ENCODE results near the gene ATF6.

ATF6 gene

GRCh38 chr1:161908264-161908663 is 142.1 kb downstream of the ATF6 start:
- Mint-ChIP-seq H3K36me3 (ENCODE audit: low read depth) (no peaks in the 10 kb centered on the region), H3K4me1 (peaks cover 20% of the 10 kb centered on the region), H3K4me3 (no peak overlapping the region), H3K27me3 (ENCODE audit: low read depth, poor library complexity) (no peaks in the 10 kb centered on the region), H3K27ac (no peak overlapping the region), H3K9me3 (no peaks in the 10 kb centered on the region)
- TF ChIP-seq CTCF (IDR thresholded peaks at IDR 0.05), result no peak
- DNase-seq, result no peak

GRCh38 chr1:161910604-161911003 is 144.5 kb downstream of the ATF6 start:
- no peaks in the 10 kb centered on the region for H3K27me3 Mint-ChIP-seq (ENCODE audit: low read depth, poor library complexity)
- H3K9me3 Mint-ChIP-seq, result no peaks in the 10 kb centered on the region
- no peaks in the 10 kb centered on the region for H3K36me3 Mint-ChIP-seq (ENCODE audit: low read depth)
- no peak overlapping the region for H3K4me3 Mint-ChIP-seq
- no peak overlapping the region for H3K27ac Mint-ChIP-seq
- no peak for DNase-seq
- H3K4me1 Mint-ChIP-seq, result peaks cover 20% of the 10 kb centered on the region
- no peak for TF ChIP-seq CTCF (IDR thresholded peaks at IDR 0.05)

GRCh38 chr1:161913482-161914140 is 147.5 kb downstream of the ATF6 start:
- Mint-ChIP-seq H3K4me1 (peaks cover 20% of the 10 kb centered on the region), H3K27ac (no peak overlapping the region)

DNA sequence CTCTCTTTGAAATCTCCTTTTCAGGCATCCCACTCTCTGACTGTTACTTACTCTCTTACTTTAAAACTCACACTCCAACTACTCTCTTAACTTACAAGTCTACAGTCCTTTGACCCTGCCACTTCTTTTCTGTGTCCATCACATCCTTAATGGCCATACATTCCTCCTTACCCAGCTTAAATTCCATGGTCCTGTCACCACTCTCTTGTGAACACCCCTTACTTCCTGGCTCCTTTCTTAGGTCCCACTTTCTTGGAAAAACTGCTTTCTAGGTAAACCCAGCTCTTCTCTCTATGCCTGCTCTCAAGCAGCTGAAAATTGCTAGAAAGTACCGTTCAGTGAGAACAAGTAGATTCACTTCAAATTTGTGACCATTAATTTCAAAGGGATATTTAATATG is 148.5 kb downstream of the ATF6 start:
- no peaks in the 10 kb centered on the region for H3K27me3 Mint-ChIP-seq (ENCODE audit: low read depth, poor library complexity)
- H3K9me3 Mint-ChIP-seq, result no peaks in the 10 kb centered on the region
- DNase-seq, result no peak
- no peak overlapping the region for H3K27ac Mint-ChIP-seq
- H3K4me1 Mint-ChIP-seq, result peaks cover 14% of the 10 kb centered on the region
- no peak for TF ChIP-seq CTCF (IDR thresholded peaks at IDR 0.05)
- no peak overlapping the region for H3K4me3 Mint-ChIP-seq
- H3K36me3 Mint-ChIP-seq (ENCODE audit: low read depth), result peaks cover 2% of the 10 kb centered on the region

More at GRCh38 chr1:161913482-161914140, 147.5 kb downstream of the ATF6 start:
- Mint-ChIP-seq H3K27me3 (ENCODE audit: low read depth, poor library complexity) (no peaks in the 10 kb centered on the region), H3K36me3 (ENCODE audit: low read depth) (no peaks in the 10 kb centered on the region), H3K9me3 (no peaks in the 10 kb centered on the region), H3K4me3 (no peak overlapping the region)
- no peak for TF ChIP-seq CTCF (IDR thresholded peaks at IDR 0.05)
- DNase-seq, result no peak

GRCh38 chr1:161915051-161915503 is 149.0 kb downstream of the ATF6 start:
- no peaks in the 10 kb centered on the region for H3K27me3 Mint-ChIP-seq (ENCODE audit: low read depth, poor library complexity)
- TF ChIP-seq CTCF (IDR thresholded peaks at IDR 0.05), result no peak
- no peak overlapping the region for H3K27ac Mint-ChIP-seq
- H3K4me3 Mint-ChIP-seq, result no peak overlapping the region
- no peaks in the 10 kb centered on the region for H3K9me3 Mint-ChIP-seq
- DNase-seq, result no peak
- H3K4me1 Mint-ChIP-seq, result peaks cover 9% of the 10 kb centered on the region
- H3K36me3 Mint-ChIP-seq (ENCODE audit: low read depth), result peaks cover 4% of the 10 kb centered on the region

DNA sequence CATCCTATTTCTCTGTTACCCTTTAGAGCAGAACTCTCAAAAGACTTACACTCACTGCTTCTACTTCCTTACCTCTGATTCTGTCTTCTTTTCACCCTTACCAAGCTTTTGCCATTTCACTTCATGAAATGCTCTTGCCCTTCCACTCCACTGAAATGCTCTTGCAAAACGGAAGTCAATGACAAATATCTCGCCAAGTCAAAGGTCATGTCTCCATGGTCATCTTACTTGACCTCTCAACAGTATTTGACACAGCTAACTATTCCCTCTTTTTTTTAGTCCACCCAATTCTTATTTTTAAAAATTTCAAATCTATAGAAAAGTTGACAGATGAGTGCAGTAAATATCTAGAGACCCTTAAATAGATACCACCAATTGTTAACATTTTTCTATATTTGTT is 149.9 kb downstream of the ATF6 start:
- H3K4me3 Mint-ChIP-seq, result no peak overlapping the region
- no peaks in the 10 kb centered on the region for H3K27me3 Mint-ChIP-seq (ENCODE audit: low read depth, poor library complexity)
- peaks cover 4% of the 10 kb centered on the region for H3K36me3 Mint-ChIP-seq (ENCODE audit: low read depth)
- no peak for DNase-seq
- no peaks in the 10 kb centered on the region for H3K9me3 Mint-ChIP-seq
- peaks cover 2% of the 10 kb centered on the region for H3K4me1 Mint-ChIP-seq
- TF ChIP-seq CTCF (IDR thresholded peaks at IDR 0.05), result no peak
- H3K27ac Mint-ChIP-seq, result no peak overlapping the region

Data from nephron progenitor cell (in vitro differentiated cells).